ENCODE data around the gene MLANA. TPM values are rescaled to one million over a fixed set of nuclear protein-coding genes. Genes with fewer than 3 reads are reported as not detected.

The MLANA gene
- total and polyA plus RNA-seq, 2 experiments from 2014 or later = 0.24 TPM; not detected in 1

DNA sequence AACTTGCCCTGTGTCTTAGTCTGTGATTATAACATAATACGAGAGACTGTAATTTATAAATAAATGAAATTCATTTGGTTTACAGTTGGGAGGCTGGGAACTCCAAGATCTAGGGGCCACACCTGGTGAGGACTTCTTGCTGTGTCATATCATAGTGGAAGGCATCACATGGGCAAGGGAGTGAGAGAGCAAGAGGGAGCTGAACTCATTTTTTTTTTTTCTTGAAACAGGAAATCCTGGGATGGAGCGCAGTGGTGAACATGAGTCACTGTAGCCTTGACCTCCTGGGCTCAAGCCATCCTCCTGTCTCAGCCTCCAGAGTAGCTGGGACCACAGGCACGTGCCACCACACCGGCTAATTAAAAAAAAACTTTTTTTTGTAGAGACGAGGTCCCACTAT lies 7.2 kb downstream of the MLANA start:
- no peaks in the 10 kb centered on the region for H3K79me2 ChIP-seq (ENCODE audit: insufficient read depth)
- no peak for TF ChIP-seq EZH2phosphoT487 (IDR thresholded peaks at IDR 0.05; ENCODE audit: insufficient read depth, low read depth)
- no peak for TF ChIP-seq EZH2 (IDR thresholded peaks at IDR 0.05; ENCODE audit: insufficient read depth, poor library complexity, severe bottlenecking)
- no peak overlapping the region for H3K4me2 ChIP-seq (ENCODE audit: unreplicated experiment)
- no peaks in the 10 kb centered on the region for H3K9me2 ChIP-seq (ENCODE audit: insufficient read depth)
- in situ Hi-C loops (cut with MboI) = loop anchor here (10.0 kb wide), 1 partner anchor 407 kb away; no protein-coding TSS in a partner anchor
- H3F3A ChIP-seq (ENCODE audit: insufficient read depth) = no peaks in the 10 kb centered on the region
- no peak for DNase-seq
- WGBS, 2 experiments (ENCODE audit: low coverage in 1 of 2, low lambda C conversion rate in 2 of 2, missing lambda C conversion rate in 2 of 2) = 94 to 98% methylated on average over 5 of the region's 5 CpGs
- no peaks in the 10 kb centered on the region for H3K9me3 ChIP-seq (ENCODE audit: low read depth)
- no peaks in the 10 kb centered on the region for H3K27me3 ChIP-seq (replicated peaks; ENCODE audit: insufficient read depth)
- no peak overlapping the region for H3K27ac ChIP-seq
- H3K36me3 ChIP-seq (ENCODE audit: low read depth) = peaks cover 5% of the 10 kb centered on the region; the same call in 1 of the 2 replicates
- no peak overlapping the region for H3K9ac ChIP-seq
- H2AFZ ChIP-seq = no peak overlapping the region
- no peaks in the 10 kb centered on the region for H3K4me1 ChIP-seq (ENCODE audit: insufficient read depth)
- H4K20me1 ChIP-seq (ENCODE audit: insufficient read depth) = no peaks in the 10 kb centered on the region
- no peak overlapping the region for H3K4me3 ChIP-seq

- Histone ChIP-seq H3K36me3 (ENCODE audit: low read depth) (peaks cover 5% of the 10 kb centered on the region; the same call in 1 of the 2 replicates), H4K20me1 (ENCODE audit: insufficient read depth) (no peaks in the 10 kb centered on the region), H3K4me2 (ENCODE audit: unreplicated experiment) (no peak overlapping the region), H2AFZ (no peak overlapping the region), H3K9me2 (ENCODE audit: insufficient read depth) (no peaks in the 10 kb centered on the region), H3K27me3 (replicated peaks; ENCODE audit: insufficient read depth) (no peaks in the 10 kb centered on the region), H3K4me3 (no peak overlapping the region), H3K9ac (no peak overlapping the region), H3F3A (ENCODE audit: insufficient read depth) (no peaks in the 10 kb centered on the region), H3K9me3 (ENCODE audit: low read depth) (no peaks in the 10 kb centered on the region), H3K4me1 (ENCODE audit: insufficient read depth) (no peaks in the 10 kb centered on the region), H3K79me2 (ENCODE audit: insufficient read depth) (no peaks in the 10 kb centered on the region), H3K27ac (no peak overlapping the region)
- 95 to 98% methylated on average over 2 of the region's 2 CpGs for WGBS, 2 experiments (ENCODE audit: low coverage in 1 of 2, low lambda C conversion rate in 2 of 2, missing lambda C conversion rate in 2 of 2)
- TF ChIP-seq EZH2 (IDR thresholded peaks at IDR 0.05; ENCODE audit: insufficient read depth, poor library complexity, severe bottlenecking) (no peak), EZH2phosphoT487 (IDR thresholded peaks at IDR 0.05; ENCODE audit: insufficient read depth, low read depth) (no peak)
- no peak for DNase-seq
- in situ Hi-C loops (cut with MboI) = loop anchor here (10.0 kb wide), 1 partner anchor 406 kb away; no protein-coding TSS in a partner anchor
Observed at GRCh38 chr9:5899292-5899691, 8.6 kb downstream of the MLANA start.

GRCh38 chr9:5900622-5901021 lies 9.9 kb downstream of the MLANA start:
- no peaks in the 10 kb centered on the region for H3K9me2 ChIP-seq (ENCODE audit: insufficient read depth)
- H3K4me2 ChIP-seq (ENCODE audit: unreplicated experiment) = no peak overlapping the region
- H2AFZ ChIP-seq = no peak overlapping the region
- TF ChIP-seq EZH2 (IDR thresholded peaks at IDR 0.05; ENCODE audit: insufficient read depth, poor library complexity, severe bottlenecking) (no peak), EZH2phosphoT487 (IDR thresholded peaks at IDR 0.05; ENCODE audit: insufficient read depth, low read depth) (no peak)
- no peaks in the 10 kb centered on the region for H3K27me3 ChIP-seq (replicated peaks; ENCODE audit: insufficient read depth)
- H3K4me3 ChIP-seq = no peak overlapping the region
- no peaks in the 10 kb centered on the region for H3F3A ChIP-seq (ENCODE audit: insufficient read depth)
- H3K79me2 ChIP-seq (ENCODE audit: insufficient read depth) = no peaks in the 10 kb centered on the region
- H3K27ac ChIP-seq = no peak overlapping the region
- H3K36me3 ChIP-seq (ENCODE audit: low read depth) = peaks cover 5% of the 10 kb centered on the region; the same call in 1 of the 2 replicates
- no peaks in the 10 kb centered on the region for H4K20me1 ChIP-seq (ENCODE audit: insufficient read depth)
- no peak for DNase-seq
- no peaks in the 10 kb centered on the region for H3K4me1 ChIP-seq (ENCODE audit: insufficient read depth)
- no peaks in the 10 kb centered on the region for H3K9me3 ChIP-seq (ENCODE audit: low read depth)
- in situ Hi-C loops (cut with MboI) = no loop called here
- no peak overlapping the region for H3K9ac ChIP-seq

GRCh38 chr9:5902377-5902776 lies 11.7 kb downstream of the MLANA start:
- Histone ChIP-seq H3K36me3 (ENCODE audit: low read depth) (peaks cover 11% of the 10 kb centered on the region; the same call in 1 of the 2 replicates), H3K4me1 (ENCODE audit: insufficient read depth) (no peaks in the 10 kb centered on the region), H3F3A (ENCODE audit: insufficient read depth) (no peaks in the 10 kb centered on the region), H3K4me3 (no peak overlapping the region), H3K79me2 (ENCODE audit: insufficient read depth) (no peaks in the 10 kb centered on the region), H3K9ac (no peak overlapping the region), H4K20me1 (ENCODE audit: insufficient read depth) (no peaks in the 10 kb centered on the region), H2AFZ (no peak overlapping the region), H3K9me2 (ENCODE audit: insufficient read depth) (no peaks in the 10 kb centered on the region), H3K9me3 (ENCODE audit: low read depth) (no peaks in the 10 kb centered on the region), H3K27me3 (replicated peaks; ENCODE audit: insufficient read depth) (no peaks in the 10 kb centered on the region), H3K4me2 (ENCODE audit: unreplicated experiment) (no peak overlapping the region), H3K27ac (no peak overlapping the region)
- TF ChIP-seq EZH2 (IDR thresholded peaks at IDR 0.05; ENCODE audit: insufficient read depth, poor library complexity, severe bottlenecking) = no peak
- no peak for TF ChIP-seq EZH2phosphoT487 (IDR thresholded peaks at IDR 0.05; ENCODE audit: insufficient read depth, low read depth)
- no peak for DNase-seq
- in situ Hi-C loops (cut with MboI) = no loop called here

- Histone ChIP-seq H3K4me2 (ENCODE audit: unreplicated experiment) (no peak overlapping the region), H3K79me2 (ENCODE audit: insufficient read depth) (no peaks in the 10 kb centered on the region), H3K9me3 (ENCODE audit: low read depth) (no peaks in the 10 kb centered on the region), H3F3A (ENCODE audit: insufficient read depth) (peaks cover 11% of the 10 kb centered on the region), H3K9ac (no peak overlapping the region), H4K20me1 (ENCODE audit: insufficient read depth) (no peaks in the 10 kb centered on the region), H3K36me3 (ENCODE audit: low read depth) (0 out of 2 replicates have a peak, but pooled peaks cover 7% of the 10 kb centered on the region), H3K27ac (no peak overlapping the region), H2AFZ (no peak overlapping the region), H3K4me1 (ENCODE audit: insufficient read depth) (peaks cover 11% of the 10 kb centered on the region; the same call in 1 of the 2 replicates), H3K9me2 (ENCODE audit: insufficient read depth) (no peaks in the 10 kb centered on the region), H3K4me3 (no peak overlapping the region), H3K27me3 (replicated peaks; ENCODE audit: insufficient read depth) (no peaks in the 10 kb centered on the region)
- no peak for TF ChIP-seq EZH2phosphoT487 (IDR thresholded peaks at IDR 0.05; ENCODE audit: insufficient read depth, low read depth)
- TF ChIP-seq EZH2 (IDR thresholded peaks at IDR 0.05; ENCODE audit: insufficient read depth, poor library complexity, severe bottlenecking) = no peak
- 96 to 100% methylated on average over 3 of the region's 3 CpGs for WGBS, 2 experiments (ENCODE audit: low coverage in 1 of 2, low lambda C conversion rate in 2 of 2, missing lambda C conversion rate in 2 of 2)
- DNase-seq = no peak
- in situ Hi-C loops (cut with MboI) = no loop called here
Observed at GRCh38 chr9:5908918-5909317, 18.2 kb downstream of the MLANA start.

All from GM23248 (cell line).